CD14-positive monocyte (primary cell): ENCODE results near the gene HCRT. TPM values are rescaled to one million over a fixed set of nuclear protein-coding genes. Genes with fewer than 3 reads are reported as not detected.

Experiments
- DNase-seq, 3 donors: peaks; one replicate each; pipeline ENCODE4 v3.0.0-alpha.2; 2011 to 2022
- H2AFZ ChIP-seq: 2 replicates; pipeline ENCODE4 v1.6.0; 2012; ENCODE audit warnings: mild to moderate bottlenecking, low read depth, low read length, inconsistent platforms; ENCODE audit not compliant: insufficient read depth, poor library complexity, severe bottlenecking
- H3K27ac ChIP-seq, 2 donors: 1 replicate in 1 of 2; 2 replicates in 1 of 2; pipeline ENCODE4 v1.5.1; 2012 to 2013; ENCODE audit warnings: low read length in 2 of 2, control low read depth in 1 of 2, inconsistent platforms in 1 of 2, low read depth in 1 of 2, mild to moderate bottlenecking in 1 of 2
- H3K27me3 ChIP-seq, 2 donors: one replicate each; pipeline versions ENCODE4 v1.6.0 to v1.6.1; 2011 to 2013; ENCODE audit warnings: low read length in 2 of 2; ENCODE audit not compliant: control insufficient read depth in 2 of 2, insufficient read depth in 2 of 2
- H3K36me3 ChIP-seq, 2 donors: replicated peaks in 1 of 2; 1 replicate in 1 of 2; 2 replicates in 1 of 2; pipeline versions ENCODE4 v1.5.1 to v1.6.1; 2012 to 2013; ENCODE audit warnings: low read length in 2 of 2, control low read depth in 1 of 2, inconsistent platforms in 1 of 2, mild to moderate bottlenecking in 1 of 2; ENCODE audit not compliant: insufficient read depth in 2 of 2, control insufficient read depth in 1 of 2
- H3K4me1 ChIP-seq, 2 donors: 1 replicate in 1 of 2; 2 replicates in 1 of 2; pipeline versions ENCODE4 v1.5.1 to v1.6.1; 2012 to 2013; ENCODE audit warnings: low read length in 2 of 2, control low read depth in 1 of 2, inconsistent platforms in 1 of 2, mild to moderate bottlenecking in 1 of 2, moderate library complexity in 1 of 2; ENCODE audit not compliant: insufficient read depth in 2 of 2, control insufficient read depth in 1 of 2
- H3K4me2 ChIP-seq: replicated peaks from 2 replicates; pipeline ENCODE3; 2012; ENCODE audit warnings: low read length, moderate library complexity, mild to moderate bottlenecking; ENCODE audit not compliant: poor library complexity, severe bottlenecking; ENCODE audit errors: extremely low read depth
- H3K4me3 ChIP-seq, 3 experiments: fragments of 200-600 bp in 1 of 3; sonication (generic) in 1 of 3; replicated peaks in 1 of 3; 1 replicate in 2 of 3; 2 replicates in 1 of 3; pipeline ENCODE4 v1.5.1; 2011 to 2013; ENCODE audit warnings: low read length in 3 of 3, mild to moderate bottlenecking in 3 of 3, control low read depth in 2 of 3, low read depth in 2 of 3, inconsistent platforms in 1 of 3, moderate library complexity in 1 of 3
- H3K79me2 ChIP-seq: 2 replicates; pipeline ENCODE4 v1.6.0; 2012; ENCODE audit warnings: mild to moderate bottlenecking, control low read depth, inconsistent platforms, low read length, moderate library complexity; ENCODE audit not compliant: insufficient read depth
- H3K9ac ChIP-seq: 2 replicates; pipeline ENCODE4 v1.6.0; 2017; ENCODE audit warnings: low read length, mild to moderate bottlenecking; ENCODE audit not compliant: insufficient read depth, poor library complexity, severe bottlenecking
- H3K9me3 ChIP-seq, 2 donors: replicated peaks in 1 of 2; 1 replicate in 1 of 2; 2 replicates in 1 of 2; pipeline versions ENCODE4 v1.5.1 to v1.6.1; 2012 to 2013; ENCODE audit warnings: low read length in 2 of 2, control low read depth in 1 of 2; ENCODE audit not compliant: control insufficient read depth in 1 of 2, insufficient read depth in 1 of 2
- H4K20me1 ChIP-seq: 2 replicates; pipeline ENCODE4 v1.6.0; 2012; ENCODE audit warnings: mild to moderate bottlenecking, low read length, control low read depth, moderate library complexity; ENCODE audit not compliant: insufficient read depth
- H3K27ac Mint-ChIP-seq, 7 donors: one replicate each; pipeline ENCODE4 v1.8.0; 2020; ENCODE audit warnings: mild to moderate bottlenecking in 7 of 7, mixed read lengths in 7 of 7, moderate library complexity in 6 of 7, inconsistent platforms in 2 of 7
- H3K27me3 Mint-ChIP-seq, 3 donors: one replicate each; pipeline ENCODE4 v1.8.0; 2021 to 2022; ENCODE audit warnings: low read depth in 3 of 3, mild to moderate bottlenecking in 3 of 3, mixed read lengths in 3 of 3, moderate library complexity in 3 of 3, inconsistent platforms in 1 of 3
- H3K36me3 Mint-ChIP-seq, 2 donors: one replicate each; pipeline ENCODE4 v1.8.0; 2020; ENCODE audit warnings: mixed read lengths in 2 of 2, inconsistent platforms in 1 of 2, mild to moderate bottlenecking in 1 of 2
- H3K4me1 Mint-ChIP-seq: one replicate; pipeline ENCODE4 v1.8.0; 2020; ENCODE audit warnings: mild to moderate bottlenecking, mixed read lengths
- H3K4me3 Mint-ChIP-seq, 2 donors: one replicate each; pipeline ENCODE4 v1.8.0; 2020; ENCODE audit warnings: mild to moderate bottlenecking in 2 of 2, mixed read lengths in 2 of 2, moderate library complexity in 1 of 2
- H3K9me3 Mint-ChIP-seq, 7 donors: one replicate each; pipeline ENCODE4 v1.8.0; 2020 to 2022; ENCODE audit warnings: mixed read lengths in 7 of 7, mild to moderate bottlenecking in 6 of 7, moderate library complexity in 6 of 7, inconsistent platforms in 2 of 7
- CTCF ChIP-seq: fragments of 200-600 bp; IDR thresholded peaks from one replicate; pipeline ENCODE4 v1.8.0; 2022; ENCODE audit warnings: antibody characterized with exemption, mild to moderate bottlenecking
- WGBS: methylation state at CpG from one replicate; pipeline ENCODE4 v1.1.5; 2013; ENCODE audit warnings: missing lambda C conversion rate; ENCODE audit not compliant: insufficient coverage; 5-methylcytosine and 5-hydroxymethylcytosine counted together
- intact Hi-C, 2 donors: fragments of 100-400 bp; cut with micrococcal nuclease; formaldehyde crosslinking; loops; one replicate each; pipeline versions ENCODE4 v1.15.0 to v1.15.1; 2023
- polyA plus RNA-seq, 3 donors: library from polyadenylated mRNA; depleted of rRNA in 1 of 3; unstranded in 2 of 3; stranded (reverse) in 1 of 3; fragments of 300-500 nt in 2 of 3; fragments of >200 nt in 1 of 3; fragmentation: Illumina TruSeq in 2 of 3; gene quantifications; 1 replicate in 2 of 3; 2 replicates in 1 of 3; pipeline ENCODE4 v1.2.3, GENCODE V29; 2012 to 2021

HCRT gene
- polyA plus RNA-seq, 3 donors, result not detected

- H3K9me3 Mint-ChIP-seq, result peaks cover 0 to 14% (median 8%) of the 10 kb centered on the region in 7 donors
Observed at GRCh38 chr17:42182927-42183734, 2.1 kb downstream of the HCRT start.

More at GRCh38 chr17:42182927-42183734, 2.1 kb downstream of the HCRT start:
- Mint-ChIP-seq H3K27me3 (peaks cover 32 to 38% (median 35%) of the 10 kb centered on the region in 3 donors), H3K4me1 (peaks cover 74% of the 10 kb centered on the region), H3K36me3 (peaks cover 0 to 3% of the 10 kb centered on the region in 2 donors), H3K4me3 (peak overlapping the region; percentile 87 to 95), H3K27ac (peak overlapping the region; percentile 86 to 93 (median 92))
- TF ChIP-seq CTCF, result no peak
- Histone ChIP-seq H3K4me1 (peaks cover 74 to 85% of the 10 kb centered on the region in 2 donors), H4K20me1 (peaks cover 3% of the 10 kb centered on the region), H3K79me2 (no peaks in the 10 kb centered on the region), H3K9ac (peak overlapping the region; percentile 64), H3K4me2 (peak overlapping the region; percentile 94), H3K4me3 (peak overlapping the region; percentile 41 to 89 (median 68)), H3K27ac (peak overlapping the region; percentile 74 to 88), H3K36me3 (no peaks in the 10 kb centered on the region), H2AFZ (peak overlapping the region; percentile 95), H3K27me3 (peaks cover 8 to 35% of the 10 kb centered on the region in 2 donors), H3K9me3 (peaks cover 0 to 14% of the 10 kb centered on the region in 2 donors)
- intact Hi-C loops, result loop anchor here in 1 of 2 donors (10.0 kb wide), 1 partner anchor 158 kb away; the partner anchor contains the start of gene NKIRAS2
- DNase-seq, result peak in 2 of 3 donors; percentile 13 to 54
- WGBS, result 54% methylated on average over 8 of the region's 9 CpGs
